GM21723 (cell line): ENCODE results near the gene HES2.
"Not testable (repeated sequence)": the region's sequence is repeated elsewhere in the genome, so short reads cannot be mapped to it uniquely, and the experiment has no call there.

ENCODE experiments used
- ATAC-seq: cut with Tn5 transposase; IDR thresholded peaks from one replicate; pipeline ENCODE4 v1.9.1; 2021; ENCODE audit warnings: mild to moderate bottlenecking, moderate library complexity; ENCODE audit not compliant: unreplicated experiment

HES2 gene

DNA sequence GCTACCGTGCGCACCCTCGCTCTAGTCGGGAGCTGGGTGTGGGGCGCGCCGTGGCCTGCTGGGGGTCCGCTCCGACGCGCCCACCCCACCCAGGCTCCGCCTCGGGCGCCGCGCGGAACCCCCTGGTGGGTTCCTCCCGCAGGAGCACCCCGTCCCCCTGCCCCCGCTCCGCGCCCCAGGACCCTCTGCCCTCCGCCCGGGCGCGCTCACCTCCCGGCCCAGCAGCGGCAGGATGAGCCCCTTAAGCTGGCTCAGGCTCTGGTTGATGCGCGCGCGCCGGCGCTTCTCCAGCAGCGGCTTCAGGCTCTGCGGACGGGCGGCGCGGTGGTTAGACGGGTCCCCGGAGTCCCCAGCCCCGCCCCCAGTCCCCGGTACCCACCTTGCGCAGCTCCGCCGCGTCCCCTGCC is 319 bp downstream of the HES2 start:
- no peak for ATAC-seq

DNA sequence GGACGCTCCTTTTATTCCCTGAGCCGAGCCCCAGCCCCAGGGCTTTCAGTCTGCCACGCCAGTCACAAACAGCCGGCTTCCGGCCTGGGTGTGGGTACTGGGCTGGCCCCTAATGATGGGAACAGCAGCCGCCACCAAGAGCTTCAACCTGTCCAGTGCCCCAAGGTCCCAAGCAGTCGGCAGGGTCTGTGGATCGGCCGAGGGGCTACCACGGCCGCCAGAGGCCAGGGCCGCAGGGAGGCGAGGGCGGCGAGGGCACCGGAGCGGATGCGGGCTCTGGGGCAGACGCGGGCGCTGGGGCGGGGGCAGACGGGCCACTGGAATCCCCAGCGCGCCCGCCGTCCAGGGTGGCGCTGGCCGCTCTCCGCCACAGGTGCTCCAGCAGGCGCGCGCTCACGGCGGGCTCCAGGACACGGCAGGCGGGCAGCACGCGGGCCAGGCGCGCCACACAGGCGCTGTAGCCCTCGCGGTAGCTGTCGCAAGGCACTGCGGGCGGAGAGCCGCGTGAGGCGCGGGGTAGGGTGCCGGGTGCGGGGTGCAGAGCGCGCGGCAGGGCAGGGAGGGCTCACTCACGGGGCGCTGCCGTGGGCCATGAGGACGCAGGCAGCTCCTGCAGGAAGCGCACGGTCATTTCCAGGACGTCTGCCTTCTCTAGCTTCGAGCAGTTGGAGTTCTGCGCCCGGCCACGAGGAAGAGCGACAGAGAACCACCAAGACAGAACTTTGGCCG is 887 bp downstream of the HES2 start:
- ATAC-seq: no peak

DNA sequence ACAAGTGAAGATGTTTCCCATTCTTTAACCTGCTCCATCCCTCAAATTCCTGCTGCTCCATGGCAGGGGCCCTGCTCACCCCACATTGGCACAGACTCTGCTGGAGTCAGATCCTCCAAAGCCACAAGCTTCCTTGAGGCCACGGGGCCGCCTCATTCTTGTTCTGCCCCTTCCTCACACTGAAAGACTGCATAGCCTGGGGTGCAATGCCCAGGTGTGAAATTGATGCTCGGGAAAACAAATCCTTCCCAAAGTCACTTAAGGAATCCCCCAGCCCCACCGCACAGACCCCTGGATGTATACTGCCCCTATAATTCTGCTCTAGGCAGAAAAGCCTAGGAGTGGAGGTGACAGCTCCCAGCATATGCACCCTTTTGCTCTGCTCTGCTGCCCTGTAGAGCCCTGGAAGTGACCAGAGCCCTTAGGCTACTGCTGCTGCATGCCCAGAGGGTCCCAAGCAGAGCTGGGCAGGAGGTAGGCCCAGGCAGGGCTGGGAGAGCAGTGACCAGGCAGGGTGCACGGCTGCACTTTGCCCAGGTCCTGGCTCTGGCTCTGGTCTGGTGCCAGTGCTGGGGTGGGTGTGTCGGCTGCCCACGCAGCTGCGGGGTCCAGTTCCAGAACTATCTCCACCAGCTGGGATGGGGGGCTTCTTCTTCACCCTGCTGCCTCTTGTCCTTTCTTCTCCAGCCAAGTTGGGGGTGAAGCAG is 1.6 kb downstream of the HES2 start:
- ATAC-seq: no peak

DNA sequence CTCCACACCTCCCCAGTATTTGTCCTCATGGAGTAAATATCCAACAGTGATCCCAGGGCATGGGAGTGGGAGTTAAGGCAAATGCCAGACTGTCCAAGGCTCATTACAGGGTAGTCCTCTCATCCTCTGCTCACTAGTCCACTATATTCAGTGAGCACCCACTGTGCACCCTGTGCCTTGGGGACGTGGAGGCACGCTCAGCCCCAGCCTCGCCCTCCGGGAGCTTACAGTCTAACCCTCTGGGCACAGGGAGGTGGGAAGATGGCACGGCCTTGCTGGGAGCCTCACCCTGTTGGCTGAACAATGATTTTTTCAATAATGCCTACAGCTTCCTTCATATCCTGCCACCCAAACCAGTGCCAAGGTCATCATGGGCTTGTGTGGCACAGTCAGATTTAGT is 2.8 kb downstream of the HES2 start:
- ATAC-seq: no peak

DNA sequence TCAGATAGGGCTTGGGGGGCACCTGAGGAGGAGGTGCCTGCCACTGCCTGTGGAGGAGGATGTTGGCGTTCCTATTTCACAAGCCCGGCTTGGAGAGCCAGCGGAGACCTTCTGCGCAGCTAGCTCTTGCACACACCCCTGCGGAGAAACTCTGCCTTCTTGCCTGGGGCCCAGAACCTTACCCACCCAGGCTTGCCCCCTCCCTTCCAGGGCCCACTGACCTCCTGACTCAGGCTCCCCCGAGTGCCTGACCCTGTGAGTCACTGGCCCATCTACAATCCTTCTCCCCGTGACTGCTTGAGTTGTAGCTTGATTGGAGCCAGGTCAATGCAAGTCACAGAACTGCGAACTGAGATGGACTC is 3.4 kb downstream of the HES2 start:
- ATAC-seq: no peak

DNA sequence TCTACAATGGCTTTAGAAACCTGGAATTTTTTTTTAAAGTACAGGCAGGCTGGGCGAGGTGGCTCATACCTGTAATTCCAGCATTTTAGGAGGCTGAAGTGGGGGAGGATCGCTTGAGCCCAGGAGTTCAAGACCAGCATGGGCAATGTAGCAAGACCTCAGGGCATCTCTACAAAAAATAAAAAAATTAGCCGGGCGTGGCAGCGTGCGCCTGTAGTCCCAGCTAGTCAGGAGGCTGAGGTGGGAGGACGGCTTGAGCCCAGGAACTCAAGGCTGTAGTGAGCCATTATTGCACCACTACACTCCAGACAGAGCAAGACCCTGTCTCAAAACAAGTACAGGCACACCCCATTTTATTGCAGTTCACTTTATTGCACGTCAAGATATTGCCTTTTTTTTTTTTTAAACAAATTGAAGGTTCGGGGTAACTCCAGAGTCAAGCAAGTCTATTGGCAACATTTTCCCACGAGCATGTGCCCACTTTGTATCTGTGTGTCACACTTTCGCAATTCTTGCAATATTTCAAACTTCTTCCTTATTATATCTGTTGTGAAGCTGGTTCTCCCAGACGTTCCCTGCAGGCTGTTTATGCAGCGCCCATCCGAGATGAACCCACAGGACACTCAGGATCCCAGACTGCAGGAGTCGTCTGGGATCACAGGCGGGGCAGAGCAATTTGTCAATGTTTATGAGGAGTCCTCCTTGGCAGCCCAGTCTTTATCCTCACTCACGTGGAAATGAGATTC is 4.7 kb downstream of the HES2 start:
- no peak for ATAC-seq

DNA sequence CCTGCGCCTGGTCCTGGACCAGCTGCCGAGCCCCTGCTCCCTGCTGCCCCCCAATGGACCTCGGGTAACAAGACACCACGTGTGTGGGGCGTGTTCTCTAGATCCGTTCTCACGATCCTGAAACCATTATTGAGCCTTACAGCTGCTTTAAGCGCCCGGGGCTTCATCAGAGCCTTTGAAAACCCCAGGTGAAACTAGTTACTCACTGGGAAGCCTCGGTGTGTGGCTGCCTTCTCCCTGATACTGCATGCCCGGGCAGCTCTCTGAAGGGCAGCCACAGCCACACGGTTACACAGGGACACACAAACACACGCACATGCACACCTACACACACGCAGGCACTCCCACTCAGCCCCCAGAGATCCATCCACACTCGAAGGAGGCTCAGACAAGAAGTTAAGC is 5.3 kb downstream of the HES2 start:
- peak; percentile 77 for ATAC-seq

DNA sequence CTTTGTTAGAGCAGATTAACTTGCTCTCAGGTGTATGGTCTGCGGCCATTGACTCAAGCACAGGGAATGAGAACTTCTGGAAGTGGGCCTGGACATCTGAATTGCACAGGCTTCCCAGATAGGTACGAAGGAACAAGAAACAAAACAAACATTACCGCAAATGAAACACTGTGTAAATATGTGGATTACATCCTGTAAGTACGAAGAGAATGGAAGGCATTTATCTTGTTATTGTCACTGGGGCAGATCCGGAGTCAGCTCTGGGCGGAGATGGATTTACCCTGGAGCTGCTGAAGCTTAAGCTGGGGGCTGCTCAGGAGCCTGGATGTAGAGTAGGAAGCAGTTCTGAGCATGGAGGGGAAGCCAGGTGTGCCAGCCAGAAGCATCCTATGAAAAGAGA is 6.8 kb downstream of the HES2 start:
- ATAC-seq: no peak

DNA sequence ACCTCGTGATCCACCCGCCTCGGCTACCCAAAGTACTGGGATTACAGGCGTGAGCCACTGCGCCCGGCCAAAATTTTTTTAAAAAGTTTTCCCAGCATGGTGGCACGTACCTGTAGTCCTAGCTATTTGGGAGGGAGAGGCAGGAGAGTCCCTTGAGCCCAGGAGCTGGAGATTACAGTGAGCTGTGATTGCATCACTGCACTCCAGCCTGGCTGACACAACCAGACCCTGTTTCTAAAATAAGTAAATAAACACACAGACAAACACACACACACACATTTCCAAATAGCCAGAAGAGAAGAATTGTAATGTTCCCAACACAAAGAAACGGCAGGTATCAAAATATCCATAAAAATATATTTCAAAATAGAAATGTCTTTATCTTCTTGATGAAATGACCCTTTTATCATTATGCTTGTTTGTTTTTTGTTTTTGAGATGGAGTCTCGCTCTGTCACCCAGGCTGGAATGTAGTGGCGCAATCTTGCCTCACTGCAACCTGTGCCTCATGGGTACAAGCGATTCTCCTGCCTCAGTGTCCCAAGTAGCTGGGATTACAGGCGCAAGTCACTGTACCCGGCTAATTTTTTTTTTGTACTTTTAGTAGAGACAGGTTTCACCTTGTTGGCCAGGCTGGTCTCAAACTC is 9.3 kb downstream of the HES2 start:
- ATAC-seq: no peak

DNA sequence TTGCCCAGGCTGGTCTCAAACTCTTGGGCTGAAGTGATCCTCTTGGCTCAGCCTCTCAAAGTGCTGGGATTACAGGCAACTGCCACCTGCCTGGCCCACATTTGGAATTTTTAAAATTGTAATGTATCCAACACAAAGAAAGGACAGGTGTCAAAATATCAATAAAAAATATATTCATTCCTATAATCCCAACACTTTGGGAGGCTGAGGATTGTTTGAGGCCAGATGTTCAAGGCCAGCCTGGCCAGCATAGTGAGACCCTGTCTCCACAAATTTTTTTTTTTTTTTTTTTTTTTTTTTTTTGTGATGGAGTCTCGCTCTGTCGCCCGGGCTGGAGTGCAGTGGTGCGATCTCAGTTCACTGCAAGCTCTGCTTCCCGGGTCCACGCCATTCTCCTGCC is 10.0 kb downstream of the HES2 start:
- ATAC-seq: no peak

DNA sequence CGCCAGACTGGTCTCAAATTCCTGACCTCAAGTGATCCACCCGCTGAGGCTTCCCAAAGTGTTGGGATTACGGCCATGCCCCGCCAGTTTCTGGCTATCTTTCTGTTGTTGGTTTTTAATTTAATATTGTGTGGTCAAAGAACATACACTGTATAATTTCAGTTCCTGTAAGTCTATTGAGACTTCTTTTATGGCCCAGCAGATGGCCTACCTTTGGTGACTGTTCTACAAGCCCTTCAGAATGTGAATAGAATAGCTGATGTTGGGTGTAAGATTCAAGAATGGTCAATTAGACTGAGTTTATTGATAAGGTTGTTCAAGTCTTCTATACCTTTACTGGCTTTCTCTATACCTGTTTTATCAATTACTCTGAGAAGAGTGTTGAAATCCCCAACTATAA is 10.7 kb downstream of the HES2 start:
- no peak for ATAC-seq

DNA sequence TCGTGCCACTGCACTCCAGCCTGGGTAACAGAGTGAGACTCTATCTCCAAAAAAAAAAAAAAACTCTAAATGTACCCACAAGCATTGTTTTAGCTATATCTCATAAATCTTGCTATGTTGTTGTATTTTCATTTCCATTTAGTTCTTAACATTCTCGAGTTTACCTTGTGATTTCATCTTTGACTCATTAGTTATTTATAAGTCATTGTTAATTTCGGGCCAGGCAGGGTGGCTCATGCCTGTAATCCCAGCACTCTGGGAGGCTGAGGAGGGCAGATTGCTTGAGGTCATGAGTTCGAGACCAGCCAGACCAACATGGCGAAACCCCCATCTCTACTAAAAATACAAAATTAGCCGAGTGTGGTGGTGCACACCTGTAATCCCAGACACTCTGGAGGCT is 11.7 kb downstream of the HES2 start:
- no peak for ATAC-seq

DNA sequence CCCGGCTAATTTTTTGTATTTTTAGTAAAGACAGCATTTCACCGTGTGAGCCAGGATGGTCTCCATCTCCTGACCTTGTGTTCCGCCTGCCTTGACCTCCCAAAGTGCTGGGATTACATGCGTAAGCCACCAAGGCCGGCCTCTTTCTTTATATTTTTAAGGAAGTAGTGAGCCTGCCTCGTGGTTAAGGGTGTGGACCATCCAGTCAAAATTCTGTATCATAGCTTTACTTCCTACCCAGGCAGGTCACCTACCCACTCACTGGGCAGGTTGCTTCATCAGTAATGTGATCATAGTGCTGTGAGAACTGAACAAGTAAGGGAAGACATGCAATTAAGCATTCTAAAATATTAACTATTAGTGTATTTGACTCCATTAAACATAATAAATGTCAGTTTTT is 18.0 kb downstream of the HES2 start:
- no peak for ATAC-seq

DNA sequence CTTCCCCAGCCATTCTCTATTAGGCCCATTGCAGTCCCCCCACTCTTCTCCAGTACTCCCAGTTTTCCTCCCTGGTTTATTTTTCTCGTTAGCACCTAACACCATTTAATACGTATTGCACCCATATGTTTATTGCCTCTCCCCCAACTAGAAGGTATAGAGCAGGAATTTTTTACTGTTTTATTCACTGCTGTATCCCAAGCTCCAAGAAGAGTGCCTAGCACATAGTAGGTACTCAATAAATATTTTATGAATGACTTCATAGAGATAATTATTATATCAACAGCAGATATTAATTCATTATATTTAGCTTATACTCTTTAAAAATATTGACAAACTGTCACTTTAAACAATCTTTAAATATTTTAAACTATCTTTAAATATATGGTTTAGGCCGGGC is 20.4 kb downstream of the HES2 start:
- ATAC-seq: no peak

DNA sequence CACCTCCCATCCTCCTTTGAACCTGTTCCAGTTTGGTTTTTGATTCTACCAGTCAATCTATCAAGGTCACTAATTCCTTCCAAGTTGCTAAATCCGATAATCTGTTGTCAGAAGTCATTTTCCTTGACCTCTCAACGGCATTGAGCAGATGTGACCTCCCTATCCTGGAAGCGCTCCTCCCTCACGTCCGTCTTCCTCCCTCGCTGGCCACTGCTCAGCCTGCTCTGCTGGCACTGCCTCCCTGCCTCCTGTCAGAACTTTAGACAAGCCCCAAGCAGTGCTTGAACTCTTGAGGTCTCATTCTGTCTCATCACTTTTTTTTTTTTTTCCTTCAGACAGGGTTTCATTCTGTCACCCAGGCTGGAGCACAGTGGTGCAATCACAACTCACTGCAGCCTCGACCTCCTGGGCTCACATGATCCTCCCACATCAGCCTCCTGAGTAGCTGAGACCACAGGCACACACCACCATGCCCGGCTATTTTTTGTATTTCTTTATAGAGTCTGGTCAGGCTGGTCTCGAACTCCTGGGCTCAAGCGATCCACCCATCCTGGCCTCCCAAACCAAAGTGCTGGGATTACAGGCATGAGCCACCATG is 21.8 kb downstream of the HES2 start:
- no peak for ATAC-seq

DNA sequence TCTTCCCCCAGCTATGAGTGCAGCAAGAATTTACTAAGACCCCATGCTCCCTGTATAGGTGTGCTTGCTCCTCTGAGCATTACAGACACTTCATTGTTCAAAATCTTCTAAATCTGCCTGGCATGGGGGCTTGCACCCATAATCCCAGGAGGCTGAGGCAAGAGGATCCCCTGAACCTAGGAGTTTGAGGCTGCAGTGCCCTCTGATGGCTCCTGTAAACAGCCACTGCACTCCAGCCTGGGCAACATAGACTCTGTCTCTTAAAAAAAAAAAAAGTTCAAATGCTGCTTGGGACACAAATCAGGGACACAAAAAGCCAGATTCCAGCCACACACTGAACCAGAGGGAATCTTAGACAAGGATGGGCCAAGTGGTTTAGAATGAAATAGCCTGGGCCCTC is 22.7 kb downstream of the HES2 start:
- no peak for ATAC-seq

DNA sequence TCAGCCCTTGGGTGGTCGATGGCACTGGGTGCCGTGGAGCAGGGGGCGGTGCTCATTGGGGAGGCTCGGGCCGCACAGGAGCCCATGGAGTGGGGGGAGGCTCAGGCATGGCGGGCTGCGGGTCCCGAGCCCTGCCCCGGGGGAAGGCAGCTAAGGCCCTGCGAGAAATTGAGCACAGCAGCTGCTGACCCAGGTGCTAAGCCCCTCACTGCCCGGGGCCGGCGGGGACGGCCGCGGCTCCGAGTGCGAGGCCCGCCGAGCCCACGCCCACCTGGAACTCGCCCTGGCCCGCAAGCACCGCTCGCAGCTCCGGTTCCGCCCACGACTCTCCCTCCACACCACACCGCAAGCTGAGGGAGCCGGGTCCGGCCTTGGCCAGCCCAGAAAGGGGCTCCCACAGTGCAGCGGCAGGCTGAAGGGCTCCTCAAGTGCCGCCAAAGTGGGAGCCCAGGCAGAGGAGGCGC is 23.9 kb downstream of the HES2 start:
- not testable (repeated sequence) for ATAC-seq

DNA sequence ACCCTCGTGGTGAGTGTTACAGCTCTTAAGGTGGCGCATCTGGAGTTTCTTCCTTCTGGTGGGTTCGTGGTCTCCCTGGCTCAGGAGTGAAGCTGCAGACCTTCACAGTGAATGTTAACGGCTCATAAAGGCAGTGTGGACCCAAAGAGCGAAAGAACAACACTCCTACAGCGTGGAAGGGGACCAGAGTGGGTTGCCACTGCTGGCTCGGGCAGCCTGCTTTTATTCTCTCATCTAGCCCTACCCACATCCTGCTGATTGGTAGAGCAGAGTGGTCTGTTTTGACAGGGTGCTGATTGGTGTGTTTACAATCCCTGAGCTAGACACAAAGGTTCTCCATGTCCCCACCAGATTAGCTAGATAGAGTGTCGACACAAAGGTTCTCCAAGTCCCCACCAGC is 24.6 kb downstream of the HES2 start:
- ATAC-seq: not testable (repeated sequence)

DNA sequence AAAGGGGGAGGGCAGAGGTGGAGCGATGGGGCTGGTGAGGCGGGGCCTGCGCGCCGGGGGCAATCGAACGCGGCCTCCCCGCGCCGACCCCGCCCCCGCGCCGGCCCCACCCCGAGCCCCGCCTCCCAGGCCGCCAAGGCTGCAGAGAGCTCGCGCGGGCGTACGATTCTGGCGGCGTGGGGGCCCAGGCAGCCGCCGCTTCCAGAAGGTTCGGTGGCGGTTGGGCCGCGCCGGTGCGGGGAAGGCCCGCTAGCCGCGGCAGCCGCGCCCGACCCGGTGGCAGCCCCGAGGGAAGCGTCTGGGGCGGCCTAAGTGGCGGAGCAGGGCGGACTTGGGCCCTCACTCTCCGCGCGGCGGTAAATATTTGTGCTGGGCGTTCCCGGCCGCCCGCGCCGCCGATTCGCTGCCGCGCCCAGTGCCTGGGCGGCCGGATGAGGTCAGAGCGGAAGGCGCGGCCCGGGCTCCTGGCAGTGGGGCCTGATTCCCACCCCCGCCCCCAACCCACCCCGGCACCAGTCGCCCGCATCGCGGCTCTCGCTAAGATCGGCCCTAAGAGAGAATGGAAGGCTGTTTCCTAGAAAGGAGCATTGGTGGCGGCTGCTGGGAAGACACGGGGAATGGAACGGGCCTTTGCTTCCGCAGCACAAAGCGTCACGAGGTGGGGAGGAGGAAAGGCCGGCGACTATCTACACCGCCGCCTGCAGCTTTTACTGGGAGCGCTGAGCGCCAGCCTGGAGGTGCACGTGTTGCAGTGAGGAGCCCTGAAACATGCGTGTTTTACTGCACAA is 26.1 kb downstream of the HES2 start, which contains the start of gene ACOT7:
Gene ACOT7 (minus strand): TSS at position 368 of the 788 bp plus-strand sequence. CDS start 368 bp downstream, outside the sequence.
- ATAC-seq: peak; percentile 81

DNA sequence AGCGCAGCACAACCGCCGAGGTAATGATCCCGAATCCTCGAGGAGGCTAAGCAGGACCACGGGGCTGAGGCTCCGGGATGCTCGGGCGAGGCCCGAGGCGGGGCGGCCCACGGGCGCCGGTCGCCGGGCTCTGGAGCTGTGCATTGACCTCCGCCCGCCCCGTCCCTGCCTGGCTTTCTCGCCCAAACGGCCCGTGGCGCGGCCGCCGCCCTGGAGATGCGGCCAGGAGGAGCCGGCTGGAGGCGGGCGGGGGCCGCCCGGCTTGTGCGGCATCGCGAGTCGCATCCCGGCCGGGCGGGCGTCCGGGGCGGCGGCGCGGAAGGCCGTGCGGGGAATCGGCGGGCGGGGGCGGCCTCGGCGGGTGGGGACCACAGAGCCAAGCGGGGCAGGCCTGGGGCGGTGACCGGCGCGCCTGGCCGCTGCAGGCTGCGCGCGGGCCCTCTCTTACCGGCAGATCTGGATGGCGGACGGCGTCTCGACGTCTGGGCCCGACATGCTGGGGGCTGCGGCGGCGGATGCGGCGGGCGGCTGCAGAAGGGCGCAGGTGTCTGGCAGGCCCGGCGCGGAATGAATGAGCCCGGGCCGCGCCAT is 26.8 kb downstream of the HES2 start:
- no peak for ATAC-seq
